Activated CD4-positive, alpha-beta T cell treated with anti-CD3 and anti-CD28 coated beads, Interleukin-2, amount 10 ng/mL, durations not matched to agents 7 days and 5 days (primary cell): ENCODE data around the gene RBBP8NL. TPM values are rescaled to one million over a fixed set of nuclear protein-coding genes. Genes with fewer than 3 reads are reported as not detected.
"Not testable (repeated sequence)": the region's sequence is repeated elsewhere in the genome, so short reads cannot be mapped to it uniquely, and the experiment has no call there.

Experiments
- CTCF ChIA-PET: fragments of 350-600 bp; sonication (Branson Sonifier 250); formaldehyde crosslinking; loops from one replicate; lab custom pipeline; 2021; ENCODE audit warnings: antibody characterized with exemption; lab: Charles Lee
- POLR2A ChIA-PET: fragments of 350-600 bp; sonication (Branson Sonifier 250); formaldehyde crosslinking; loops from one replicate; lab custom pipeline; 2021; ENCODE audit warnings: antibody characterized with exemption; lab: Charles Lee
- DNase-seq: peaks from one replicate; pipeline ENCODE4 v3.0.0-alpha.2; 2020
- H3K27ac Mint-ChIP-seq: one replicate; pipeline ENCODE4 v1.8.0; 2021; ENCODE audit warnings: mild to moderate bottlenecking, moderate library complexity, mixed read lengths
- H3K27me3 Mint-ChIP-seq: one replicate; pipeline ENCODE4 v1.8.0; 2021; ENCODE audit warnings: mixed read lengths
- H3K36me3 Mint-ChIP-seq: one replicate; pipeline ENCODE4 v1.8.0; 2021; ENCODE audit warnings: low read depth, mixed read lengths
- H3K4me1 Mint-ChIP-seq: one replicate; pipeline ENCODE4 v1.8.0; 2021; ENCODE audit warnings: mixed read lengths
- H3K4me3 Mint-ChIP-seq: one replicate; pipeline ENCODE4 v1.8.0; 2021; ENCODE audit warnings: mild to moderate bottlenecking, moderate library complexity, mixed read lengths
- H3K9me3 Mint-ChIP-seq: one replicate; pipeline ENCODE4 v1.8.0; 2021; ENCODE audit warnings: mixed read lengths
- total RNA-seq, 2 experiments: library from RNA; stranded (reverse); gene quantifications; one replicate each; pipeline ENCODE4 v1.2.3, GENCODE V29; 2021

The RBBP8NL gene
- total RNA-seq, 2 experiments from 2014 or later = not detected

DNA sequence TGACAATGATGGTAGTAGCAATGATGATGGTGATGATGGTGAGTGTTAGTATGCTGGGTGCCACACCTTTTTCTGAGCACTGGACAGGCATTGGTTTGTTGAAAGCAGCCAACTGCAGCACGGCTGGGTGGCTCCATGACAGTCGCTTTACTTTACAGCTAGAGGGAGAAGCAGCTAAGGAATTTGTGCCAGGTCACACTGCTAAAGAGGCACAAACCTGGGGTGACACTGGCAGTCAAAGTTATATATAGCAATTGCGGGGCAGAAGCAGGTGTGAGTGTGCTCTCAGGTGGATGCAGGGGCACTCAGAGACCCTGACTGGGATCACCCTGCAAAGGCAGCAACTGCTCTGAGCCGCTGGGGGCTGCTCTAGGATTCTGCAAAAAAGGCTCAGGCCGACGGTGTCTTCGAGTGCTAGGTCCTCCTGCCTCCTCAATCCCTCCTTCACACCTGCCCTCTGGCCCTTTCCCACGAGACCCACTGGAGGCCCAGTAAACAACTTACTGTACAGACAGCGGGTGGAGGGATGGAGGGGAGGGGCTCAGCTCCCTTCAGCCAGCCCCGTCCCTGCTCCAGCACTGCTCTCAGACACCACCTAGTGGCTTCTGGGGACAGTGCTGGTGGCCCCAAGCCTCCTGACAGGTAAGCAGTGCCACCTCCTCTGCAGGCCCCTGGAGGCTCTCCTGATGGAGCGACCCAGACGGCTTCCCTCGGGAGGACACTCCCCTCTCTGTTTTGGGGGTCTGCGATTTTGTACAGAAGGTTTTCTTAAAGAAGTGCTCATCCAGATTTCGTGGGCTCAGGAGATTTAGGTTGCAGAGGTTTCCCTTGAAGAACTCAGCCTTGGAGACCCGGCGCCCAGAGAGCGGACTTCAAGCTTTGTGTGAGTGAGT is 44.8 kb downstream of the RBBP8NL start:
- DNase-seq = peak; percentile 87
- CTCF ChIA-PET = interaction anchor here (0.5 to 1.8 kb wide), 14 partner anchors 8 to 234 kb away, joined by 3 to 9 read pairs (median 3); partner anchors contain the start of gene ADRM1
- H3K27me3 Mint-ChIP-seq = no peaks in the 10 kb centered on the region
- peaks cover 9% of the 10 kb centered on the region for H3K36me3 Mint-ChIP-seq
- peak overlapping the region; percentile 65 for H3K27ac Mint-ChIP-seq
- peaks cover 28% of the 10 kb centered on the region for H3K4me1 Mint-ChIP-seq
- no peak overlapping the region for H3K4me3 Mint-ChIP-seq
- H3K9me3 Mint-ChIP-seq = peaks cover 4% of the 10 kb centered on the region
- POLR2A ChIA-PET = interaction anchor here (0.6 kb wide), 1 partner anchor 394 kb away, joined by 4 read pairs; no protein-coding TSS in a partner anchor

GRCh38 chr20:62381842-62382241 is 45.5 kb downstream of the RBBP8NL start:
- peaks cover 7% of the 10 kb centered on the region for H3K36me3 Mint-ChIP-seq
- ChIA-PET POLR2A (no interaction called here), CTCF (interaction anchor here (0.7 to 1.8 kb wide), 5 partner anchors 13 to 235 kb away, joined by 3 to 7 read pairs (median 3); partner anchors contain the start of gene ADRM1)
- peaks cover 25% of the 10 kb centered on the region for H3K4me1 Mint-ChIP-seq
- H3K4me3 Mint-ChIP-seq = no peak overlapping the region
- DNase-seq = no peak
- H3K27ac Mint-ChIP-seq = no peak overlapping the region
- peaks cover 4% of the 10 kb centered on the region for H3K9me3 Mint-ChIP-seq
- no peaks in the 10 kb centered on the region for H3K27me3 Mint-ChIP-seq

GRCh38 chr20:62381202-62381797 is 46.0 kb downstream of the RBBP8NL start:
- POLR2A ChIA-PET = no interaction called here
- Mint-ChIP-seq H3K4me1 (peaks cover 25% of the 10 kb centered on the region), H3K27me3 (no peaks in the 10 kb centered on the region), H3K27ac (no peak overlapping the region), H3K36me3 (peaks cover 7% of the 10 kb centered on the region), H3K4me3 (no peak overlapping the region), H3K9me3 (peaks cover 4% of the 10 kb centered on the region)
- DNase-seq = no peak
- CTCF ChIA-PET = no interaction called here

GRCh38 chr20:62378215-62378614 is 49.1 kb downstream of the RBBP8NL start:
- H3K9me3 Mint-ChIP-seq = peaks cover 4% of the 10 kb centered on the region
- H3K4me3 Mint-ChIP-seq = no peak overlapping the region

DNA sequence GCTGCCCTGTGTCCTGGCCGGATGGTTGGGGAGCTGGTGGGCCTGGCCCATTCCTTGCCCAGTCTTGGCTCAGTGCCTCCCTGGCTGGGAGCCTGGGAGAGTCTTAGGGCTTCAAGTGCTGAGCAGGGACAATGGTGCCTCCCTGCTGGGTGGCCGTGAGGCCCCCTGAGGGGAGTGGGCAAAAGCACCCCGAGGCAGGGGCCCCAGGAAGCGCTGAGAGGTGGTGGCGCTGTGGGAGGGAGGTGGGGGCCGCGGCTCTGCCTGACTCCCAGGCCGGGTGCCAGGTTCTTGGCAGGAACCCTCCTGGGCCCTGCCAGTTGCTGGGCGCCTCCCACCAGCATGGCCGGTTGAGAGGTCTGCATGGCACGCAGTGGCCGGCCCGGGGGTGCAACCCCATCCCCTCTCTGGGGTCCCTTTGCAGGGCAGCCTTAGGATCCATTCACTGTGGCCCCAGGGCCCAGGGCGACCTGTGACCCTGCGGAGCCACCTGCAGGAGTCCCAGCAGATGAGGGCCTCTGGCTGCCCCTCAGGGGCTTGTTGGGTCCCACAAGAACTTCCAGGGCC is 49.6 kb downstream of the RBBP8NL start:
- Mint-ChIP-seq H3K4me1 (peaks cover 2% of the 10 kb centered on the region), H3K36me3 (peaks cover 7% of the 10 kb centered on the region), H3K27me3 (no peaks in the 10 kb centered on the region), H3K27ac (no peak overlapping the region), H3K4me3 (no peak overlapping the region), H3K9me3 (peaks cover 9% of the 10 kb centered on the region)
- no peak for DNase-seq
- CTCF ChIA-PET = no interaction called here
- POLR2A ChIA-PET = no interaction called here

More at GRCh38 chr20:62378215-62378614, 49.1 kb downstream of the RBBP8NL start:
- Mint-ChIP-seq H3K4me1 (peaks cover 5% of the 10 kb centered on the region), H3K27me3 (no peaks in the 10 kb centered on the region), H3K27ac (no peak overlapping the region), H3K36me3 (peaks cover 7% of the 10 kb centered on the region)
- no peak for DNase-seq
- CTCF ChIA-PET = no interaction called here
- POLR2A ChIA-PET = no interaction called here

- POLR2A ChIA-PET = no interaction called here
Measured at GRCh38 chr20:62377064-62377461, 50.3 kb downstream of the RBBP8NL start.

DNA sequence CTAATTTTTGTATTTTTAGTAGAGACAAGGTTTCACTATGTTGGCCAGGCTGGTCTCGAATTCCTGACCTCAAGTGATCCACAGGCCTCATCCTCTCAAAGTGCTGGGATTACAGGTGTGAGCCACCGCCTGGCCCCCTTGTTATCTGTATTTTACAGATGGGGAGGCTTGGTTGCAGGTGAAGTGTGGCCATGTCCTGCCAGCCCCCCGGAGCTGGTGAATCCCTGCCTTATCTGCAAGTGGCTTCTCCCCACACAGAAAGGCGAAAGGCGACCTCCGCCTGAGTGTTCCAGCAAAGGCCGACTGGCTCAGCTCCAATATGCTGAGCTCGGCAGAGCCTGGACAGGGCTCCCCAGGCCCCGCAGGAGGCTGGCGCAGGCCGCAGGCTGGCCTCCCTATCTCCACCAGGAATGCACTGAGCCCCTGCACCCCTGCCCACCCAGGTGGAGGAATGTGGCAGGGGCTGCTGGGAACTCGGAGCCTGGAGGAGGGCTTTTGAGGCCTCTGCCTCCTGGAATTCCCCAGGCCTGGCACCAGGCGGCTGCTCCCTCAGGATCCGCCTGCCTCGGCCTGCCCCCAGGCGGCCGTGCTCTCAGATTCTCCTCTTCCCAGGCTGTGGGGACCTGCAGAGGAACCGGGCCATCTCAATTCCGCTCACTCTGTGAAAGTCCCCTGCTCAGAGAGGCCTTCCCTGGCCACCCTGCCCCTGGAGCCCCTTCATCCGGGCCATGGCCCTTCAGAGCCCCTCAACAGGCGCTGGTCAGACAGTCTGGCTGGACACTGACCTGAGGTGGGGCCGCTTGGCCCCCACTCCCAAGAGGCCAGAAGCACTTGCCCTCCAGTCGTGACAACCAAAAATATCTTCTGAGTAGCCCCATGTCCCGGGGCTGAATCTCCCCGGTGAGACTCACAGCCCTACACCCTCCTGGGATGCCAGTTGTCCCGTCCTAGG is 51.0 kb downstream of the RBBP8NL start:
- Mint-ChIP-seq H3K36me3 (no peaks in the 10 kb centered on the region), H3K4me3 (no peak overlapping the region), H3K4me1 (no peaks in the 10 kb centered on the region), H3K27ac (no peak overlapping the region), H3K27me3 (no peaks in the 10 kb centered on the region), H3K9me3 (peaks cover 5% of the 10 kb centered on the region)
- POLR2A ChIA-PET = no interaction called here
- CTCF ChIA-PET = interaction anchor here (1.2 kb wide), 1 partner anchor 13 kb away, joined by 3 read pairs; no protein-coding TSS in a partner anchor
- DNase-seq = no peak

More at GRCh38 chr20:62377064-62377461, 50.3 kb downstream of the RBBP8NL start:
- no peaks in the 10 kb centered on the region for H3K27me3 Mint-ChIP-seq
- no peak overlapping the region for H3K27ac Mint-ChIP-seq
- H3K4me3 Mint-ChIP-seq = no peak overlapping the region
- H3K9me3 Mint-ChIP-seq = peaks cover 9% of the 10 kb centered on the region
- DNase-seq = no peak
- CTCF ChIA-PET = no interaction called here
- peaks cover 4% of the 10 kb centered on the region for H3K36me3 Mint-ChIP-seq
- H3K4me1 Mint-ChIP-seq = no peaks in the 10 kb centered on the region

- POLR2A ChIA-PET = no interaction called here
Measured at GRCh38 chr20:62374331-62375152, 52.8 kb downstream of the RBBP8NL start.

DNA sequence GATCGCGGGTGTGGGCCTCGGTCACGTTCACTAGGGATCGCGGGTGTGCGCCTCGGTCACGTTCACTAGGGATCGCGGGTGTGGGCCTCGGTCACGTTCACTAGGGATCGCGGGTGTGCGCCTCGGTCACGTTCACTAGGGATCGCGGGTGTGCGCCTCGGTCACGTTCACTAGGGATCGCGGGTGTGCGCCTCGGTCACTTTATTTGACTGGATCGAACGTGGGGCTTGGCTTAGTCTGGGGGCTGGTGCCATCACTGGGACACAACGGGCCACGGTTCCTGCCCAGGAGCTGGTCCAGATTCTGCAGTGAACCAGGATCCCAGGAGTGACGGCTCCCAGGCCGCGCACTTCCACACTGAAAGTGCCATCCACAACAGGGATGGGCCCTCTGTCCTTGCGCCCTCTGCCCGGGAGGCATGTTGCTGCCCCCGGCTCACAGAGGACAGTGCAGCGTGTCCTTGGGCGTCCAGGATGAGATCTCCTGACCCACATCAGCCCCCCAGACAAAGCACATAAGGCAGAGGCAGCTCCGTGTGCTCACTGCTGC is 53.6 kb downstream of the RBBP8NL start:
- H3K9me3 Mint-ChIP-seq, H3K4me1 Mint-ChIP-seq, H3K27me3 Mint-ChIP-seq, H3K4me3 Mint-ChIP-seq, DNase-seq, H3K27ac Mint-ChIP-seq, POLR2A ChIA-PET, H3K36me3 Mint-ChIP-seq: not testable (repeated sequence)
- CTCF ChIA-PET = interaction anchor here (1.4 kb wide), 1 partner anchor 9 kb away, joined by 3 read pairs; no protein-coding TSS in a partner anchor

More at GRCh38 chr20:62374331-62375152, 52.8 kb downstream of the RBBP8NL start:
- Mint-ChIP-seq H3K4me3 (no peak overlapping the region), H3K36me3 (no peaks in the 10 kb centered on the region), H3K27ac (no peak overlapping the region), H3K4me1 (no peaks in the 10 kb centered on the region), H3K9me3 (peaks cover 5% of the 10 kb centered on the region), H3K27me3 (peaks cover under 1% of the 10 kb centered on the region)
- DNase-seq = no peak
- CTCF ChIA-PET = interaction anchor here (1.2 to 1.4 kb wide), 2 partner anchors 8 to 12 kb away, joined by 3 read pairs; no protein-coding TSS in a partner anchor

- peaks cover 5% of the 10 kb centered on the region for H3K9me3 Mint-ChIP-seq
- no peaks in the 10 kb centered on the region for H3K4me1 Mint-ChIP-seq
- CTCF ChIA-PET = no interaction called here
- no peak overlapping the region for H3K4me3 Mint-ChIP-seq
- no peaks in the 10 kb centered on the region for H3K36me3 Mint-ChIP-seq
- no peak overlapping the region for H3K27ac Mint-ChIP-seq
- no peak for DNase-seq
- POLR2A ChIA-PET = no interaction called here
- peaks cover 18% of the 10 kb centered on the region for H3K27me3 Mint-ChIP-seq
Measured at GRCh38 chr20:62372042-62372993, 55.0 kb downstream of the RBBP8NL start.
